Measurements from ENCODE around the gene PRRT1B.

DNA sequence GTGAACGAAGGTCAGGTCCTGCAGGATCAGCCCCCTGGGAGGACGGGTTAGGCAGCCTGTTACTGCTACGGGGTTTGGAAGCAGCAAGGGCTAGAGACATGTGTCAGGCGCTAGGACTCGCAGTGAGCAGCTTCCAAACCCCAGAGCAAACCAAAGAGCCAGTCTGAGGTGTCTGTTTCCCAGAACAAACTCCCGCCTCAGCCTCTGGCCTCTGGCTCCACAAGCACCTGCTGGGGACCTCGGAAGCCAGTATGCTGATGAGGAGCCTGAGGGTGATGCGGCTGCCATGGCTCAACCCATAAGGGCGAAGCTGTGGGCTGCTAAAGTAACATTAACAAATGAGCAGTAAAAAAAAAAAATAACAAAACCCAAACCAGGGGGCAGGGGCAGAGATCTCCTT is 35.0 kb downstream of the PRRT1B start:
- no peak for TF ChIP-seq EZH2 (IDR thresholded peaks at IDR 0.05; ENCODE audit: insufficient read depth, poor library complexity, severe bottlenecking)
- TF ChIP-seq EZH2phosphoT487 (IDR thresholded peaks at IDR 0.05; ENCODE audit: insufficient read depth, low read depth), result no peak
